GM10248 (cell line): ENCODE results near the gene SIPA1L3.

Experiments used
- CTCF ChIA-PET: fragments of 300-600 bp; sonication (Branson Sonifier 250); formaldehyde crosslinking; extraction: SDS; loops from one replicate; lab custom pipeline; 2021; ENCODE audit warnings: antibody characterized with exemption; lab: Yijun Ruan, JAX
- POLR2A ChIA-PET: fragments of 350-650 bp; sonication (Branson Sonifier 250); formaldehyde crosslinking; extraction: SDS; loops from one replicate; lab custom pipeline; 2020; ENCODE audit warnings: antibody characterized with exemption; lab: Yijun Ruan, JAX
- DNase-seq: peaks from one replicate; pipeline ENCODE4 v3.0.0; 2012; ENCODE audit errors: extremely low spot score
- TF ChIP-seq, protein P1 (sequence below): IDR thresholded peaks from 2 replicates; pipeline ENCODE4 v1.5.1; 2012; ENCODE audit warnings: mild to moderate bottlenecking, low read depth; ENCODE audit errors: extremely low read depth, missing control alignments, control extremely low read depth

Gene SIPA1L3

DNA sequence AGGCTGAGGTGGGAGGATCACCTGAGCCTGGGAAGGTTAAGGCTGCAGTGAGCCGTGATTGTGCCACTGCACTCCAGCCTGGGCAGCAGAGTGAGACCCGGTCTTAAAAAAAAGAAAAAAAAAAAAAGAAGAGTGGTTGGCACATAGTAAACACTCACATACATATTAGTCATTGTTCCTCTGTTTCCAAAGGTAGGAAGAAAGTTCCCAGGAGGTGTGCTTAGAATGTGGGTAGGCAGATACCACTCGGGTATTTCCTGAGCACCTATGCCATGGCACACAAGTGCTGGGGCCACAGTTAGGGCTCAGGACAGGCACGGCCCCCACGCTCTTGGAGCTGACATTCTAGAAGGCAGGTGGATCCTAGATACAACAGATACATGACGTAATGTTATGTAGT, 41.4 kb downstream of the SIPA1L3 start:
- ChIA-PET POLR2A (no interaction called here), CTCF (no interaction called here)
- TF ChIP-seq, protein P1, sequence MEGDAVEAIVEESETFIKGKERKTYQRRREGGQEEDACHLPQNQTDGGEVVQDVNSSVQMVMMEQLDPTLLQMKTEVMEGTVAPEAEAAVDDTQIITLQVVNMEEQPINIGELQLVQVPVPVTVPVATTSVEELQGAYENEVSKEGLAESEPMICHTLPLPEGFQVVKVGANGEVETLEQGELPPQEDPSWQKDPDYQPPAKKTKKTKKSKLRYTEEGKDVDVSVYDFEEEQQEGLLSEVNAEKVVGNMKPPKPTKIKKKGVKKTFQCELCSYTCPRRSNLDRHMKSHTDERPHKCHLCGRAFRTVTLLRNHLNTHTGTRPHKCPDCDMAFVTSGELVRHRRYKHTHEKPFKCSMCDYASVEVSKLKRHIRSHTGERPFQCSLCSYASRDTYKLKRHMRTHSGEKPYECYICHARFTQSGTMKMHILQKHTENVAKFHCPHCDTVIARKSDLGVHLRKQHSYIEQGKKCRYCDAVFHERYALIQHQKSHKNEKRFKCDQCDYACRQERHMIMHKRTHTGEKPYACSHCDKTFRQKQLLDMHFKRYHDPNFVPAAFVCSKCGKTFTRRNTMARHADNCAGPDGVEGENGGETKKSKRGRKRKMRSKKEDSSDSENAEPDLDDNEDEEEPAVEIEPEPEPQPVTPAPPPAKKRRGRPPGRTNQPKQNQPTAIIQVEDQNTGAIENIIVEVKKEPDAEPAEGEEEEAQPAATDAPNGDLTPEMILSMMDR: no peak
- DNase-seq: no peak

DNA sequence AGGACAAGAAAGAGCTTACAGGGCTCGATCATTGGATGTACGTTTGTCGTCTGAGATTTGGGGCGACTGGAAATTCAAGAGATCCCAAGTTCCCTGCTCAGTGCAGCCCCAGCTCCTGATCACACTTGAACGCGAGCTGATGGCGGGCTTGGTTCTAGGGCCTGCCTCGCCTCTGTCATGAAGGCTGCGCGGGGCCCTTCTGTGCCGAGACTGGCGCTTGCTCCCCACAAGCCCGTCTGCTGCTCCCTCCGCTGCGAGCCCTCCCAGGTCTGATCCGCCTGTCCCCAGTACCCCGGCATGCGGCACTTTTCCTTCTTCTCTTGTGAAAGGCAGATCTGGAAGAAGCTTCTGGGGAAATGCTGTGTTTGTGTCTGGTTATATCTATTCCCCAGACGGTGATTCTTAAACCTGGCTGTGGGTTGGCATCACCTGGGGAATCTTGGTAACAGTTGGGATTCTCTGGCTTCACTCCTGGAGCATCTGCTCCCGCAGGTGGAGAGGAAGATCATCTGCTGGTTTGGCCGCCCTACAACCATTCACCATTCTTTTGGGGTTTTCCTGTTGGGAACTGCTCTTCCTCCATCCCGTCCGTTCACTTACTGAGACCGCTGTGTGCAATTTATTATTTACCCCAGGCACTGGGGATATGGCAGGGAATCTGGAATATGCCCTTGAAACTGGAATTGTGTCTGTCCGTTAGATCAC, 43.6 kb downstream of the SIPA1L3 start:
- ChIA-PET POLR2A (interaction anchor here (0.5 to 1.1 kb wide), 3 partner anchors 19 to 175 kb away, joined by 3 to 5 read pairs (median 3); no protein-coding TSS in a partner anchor), CTCF (no interaction called here)
- TF ChIP-seq, protein P1: no peak
- DNase-seq: no peak

DNA sequence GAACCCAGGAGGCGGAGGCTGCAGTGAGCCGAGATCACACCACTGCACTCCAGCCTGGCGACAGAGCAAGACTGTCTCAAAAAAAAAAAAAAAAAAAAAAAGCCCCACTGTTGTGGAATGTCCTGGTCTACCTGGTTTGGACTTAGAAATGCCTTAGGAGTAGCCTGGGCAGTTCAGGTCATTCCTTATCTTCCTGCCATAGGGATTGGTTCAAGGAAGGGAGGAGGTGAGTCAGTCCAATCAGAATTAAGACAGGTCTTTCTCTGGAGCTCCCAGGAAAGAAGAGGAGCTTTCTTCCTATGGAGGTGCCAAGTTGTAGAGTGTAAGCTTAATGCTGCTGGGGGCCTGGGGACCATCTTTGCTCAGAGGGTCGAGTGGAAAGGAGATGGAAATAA, 44.8 kb downstream of the SIPA1L3 start:
- CTCF ChIA-PET: interaction anchor here (1.3 to 3.1 kb wide), 6 partner anchors 12 to 46 kb away, joined by 3 to 10 read pairs (median 4); partner anchors contain the start of gene WDR87
- POLR2A ChIA-PET: interaction anchor here (1.0 kb wide), 1 partner anchor 23 kb away, joined by 3 read pairs; no protein-coding TSS in a partner anchor
- no peak for DNase-seq
- TF ChIP-seq, protein P1: no peak

DNA sequence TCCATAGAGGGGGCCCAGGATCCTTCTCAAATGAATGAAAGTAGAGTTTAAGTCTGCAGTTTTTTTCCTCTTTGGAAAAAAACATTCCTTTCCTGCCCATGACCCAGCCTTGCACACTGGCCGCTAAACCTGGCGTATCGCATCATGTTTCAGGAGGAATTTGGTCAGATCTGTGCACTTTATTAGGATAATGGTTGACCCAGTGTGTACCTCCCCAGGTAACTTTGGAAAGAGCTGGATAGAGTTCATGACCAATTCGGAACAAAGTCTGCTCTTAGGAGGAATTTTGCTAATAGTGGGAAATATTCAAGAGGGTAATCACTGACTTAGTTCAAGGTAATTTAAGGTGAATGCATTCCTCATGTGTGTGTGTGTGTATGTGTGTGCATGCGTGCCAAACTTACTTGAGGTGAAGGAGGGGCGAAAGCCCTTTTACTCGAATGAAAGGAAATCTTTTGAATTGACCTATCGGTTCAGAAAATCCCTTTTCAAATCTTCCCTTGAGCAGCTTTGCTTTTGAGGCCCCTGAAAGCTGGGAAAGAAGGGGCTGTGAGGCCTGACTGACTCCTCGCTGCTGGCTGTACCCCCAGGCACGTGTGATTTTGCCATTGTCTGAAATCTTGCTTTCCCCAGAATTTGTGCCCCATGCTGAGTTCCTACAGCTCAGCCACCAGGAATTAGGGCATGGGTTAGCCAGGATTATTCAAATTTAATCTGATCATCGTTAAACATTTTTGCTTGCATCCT, 46.3 kb downstream of the SIPA1L3 start:
- ChIA-PET POLR2A (no interaction called here), CTCF (interaction anchor here (0.8 to 3.1 kb wide), 7 partner anchors 13 to 51 kb away, joined by 3 to 10 read pairs (median 4); partner anchors contain the start of gene WDR87)
- DNase-seq: no peak
- TF ChIP-seq, protein P1: no peak

DNA sequence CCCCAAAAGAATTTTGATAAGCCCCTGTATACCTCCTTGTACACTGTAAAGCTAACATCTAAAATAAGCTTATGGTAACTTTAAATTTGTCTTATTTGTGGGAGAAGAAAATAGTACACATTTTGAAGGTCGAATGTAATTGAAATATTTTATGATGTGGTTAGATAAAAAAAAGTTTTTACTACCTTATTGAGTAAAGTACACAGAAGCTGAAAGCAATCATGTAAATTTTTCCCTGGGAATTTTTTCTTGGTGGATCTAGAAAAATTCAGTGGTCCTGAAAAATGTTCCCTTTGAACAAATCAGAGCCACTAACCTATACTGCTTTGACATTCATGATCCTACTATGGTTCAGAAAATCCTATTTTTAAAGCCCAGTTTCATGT, 46.9 kb downstream of the SIPA1L3 start:
- DNase-seq: no peak
- ChIA-PET POLR2A (no interaction called here), CTCF (interaction anchor here (0.8 to 3.1 kb wide), 4 partner anchors 14 to 52 kb away, joined by 3 to 10 read pairs (median 4); no protein-coding TSS in a partner anchor)
- TF ChIP-seq, protein P1: no peak

DNA sequence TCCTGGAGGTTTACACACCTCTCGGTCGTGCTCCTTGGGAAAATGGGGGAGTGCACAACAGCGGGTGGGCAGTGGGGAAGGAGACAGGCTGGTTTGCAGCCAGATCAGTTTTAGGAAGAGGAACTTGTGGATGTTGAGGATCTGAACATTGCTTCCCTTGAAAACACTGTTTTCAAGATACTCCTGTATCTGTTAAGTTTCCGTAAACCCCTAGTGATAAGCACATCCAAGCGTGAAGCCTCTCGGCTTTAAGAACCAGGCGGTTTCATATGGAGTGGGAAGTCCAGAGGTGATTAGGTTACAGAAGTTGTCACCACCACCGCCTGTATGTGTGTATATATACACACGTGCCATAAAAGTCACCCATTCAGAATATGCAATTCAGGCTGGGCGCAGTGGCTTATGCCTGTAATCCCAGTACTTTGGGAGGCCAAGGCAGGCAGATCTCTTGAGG, 47.4 kb downstream of the SIPA1L3 start:
- TF ChIP-seq, protein P1: no peak
- CTCF ChIA-PET: interaction anchor here (1.0 to 3.1 kb wide), 3 partner anchors 14 to 52 kb away, joined by 3 to 10 read pairs (median 4); no protein-coding TSS in a partner anchor
- DNase-seq: no peak
- POLR2A ChIA-PET: no interaction called here
